ENCODE results near the gene TTC14.

TTC14 gene

DNA sequence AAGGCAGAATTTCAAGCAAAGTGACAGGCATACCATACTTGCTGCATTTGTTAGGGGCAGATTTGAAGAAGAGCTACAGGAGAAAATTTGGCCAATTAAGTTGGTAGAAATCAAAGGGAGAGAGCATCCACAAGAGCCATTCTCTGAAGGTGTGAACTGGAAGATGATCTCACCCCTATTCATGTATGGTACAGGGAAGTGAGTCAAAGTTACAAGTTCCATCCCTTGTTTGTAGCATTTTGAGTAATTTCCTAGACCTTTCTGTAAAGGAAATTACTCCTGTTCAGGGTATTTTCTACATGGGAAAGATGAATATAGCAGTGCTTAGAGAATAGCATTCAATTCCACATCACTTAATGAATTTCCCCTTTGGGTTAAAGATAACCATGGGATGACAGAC lies 28.4 kb downstream of the TTC14 start:
- Histone ChIP-seq H3K9me3 (ENCODE audit: control insufficient read depth, insufficient read depth, low read length) (no peaks in the 10 kb centered on the region), H3K27me3 (ENCODE audit: control insufficient read depth, low read length) (peaks cover 4% of the 10 kb centered on the region), H3K36me3 (ENCODE audit: control insufficient read depth, low read length) (no peaks in the 10 kb centered on the region; the same call in 1 of the 2 replicates), H3K4me1 (ENCODE audit: control insufficient read depth, low read length) (no peaks in the 10 kb centered on the region), H3K9me2 (replicated peaks; ENCODE audit: control insufficient read depth, low read length) (no peaks in the 10 kb centered on the region), H3K4me2 (ENCODE audit: low read length) (no peak overlapping the region), H3K4me3 (ENCODE audit: low read length) (no peak overlapping the region), H3K79me2 (ENCODE audit: control insufficient read depth, low read length) (no peaks in the 10 kb centered on the region), H3F3A (ENCODE audit: control insufficient read depth, insufficient read depth) (no peaks in the 10 kb centered on the region), H3K27ac (ENCODE audit: low read depth, low read length) (no peak overlapping the region), H4K20me1 (ENCODE audit: control insufficient read depth, insufficient read depth, low read depth, low read length) (no peaks in the 10 kb centered on the region)
- TF ChIP-seq CTCF (IDR thresholded peaks at IDR 0.05; ENCODE audit: low read depth, low read length, poor library complexity, severe bottlenecking) (no peak), EZH2phosphoT487 (IDR thresholded peaks at IDR 0.05; ENCODE audit: borderline replicate concordance, low read length) (no peak)

DNA sequence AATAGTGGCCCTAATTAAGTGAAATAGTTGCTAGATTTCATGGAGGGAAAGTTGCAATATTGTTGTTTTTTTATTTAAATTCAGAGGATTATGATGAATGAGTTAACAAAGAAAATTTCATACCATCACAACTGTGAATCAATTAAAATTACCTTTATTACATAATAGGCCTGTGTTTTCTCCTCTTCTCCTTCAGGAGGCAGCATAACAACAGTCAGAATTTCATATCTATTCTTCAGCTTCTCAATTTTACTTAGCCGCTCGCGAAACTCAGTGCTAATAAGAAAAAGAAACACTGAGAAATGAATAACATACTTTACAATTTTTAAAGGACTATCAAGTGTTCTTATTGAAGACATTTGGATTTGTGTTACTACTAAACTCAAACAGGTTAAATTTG lies 29.4 kb downstream of the TTC14 start:
- H3K27me3 ChIP-seq (ENCODE audit: control insufficient read depth, low read length): peaks cover 4% of the 10 kb centered on the region
- H3K79me2 ChIP-seq (ENCODE audit: control insufficient read depth, low read length): no peaks in the 10 kb centered on the region
- no peaks in the 10 kb centered on the region for H3F3A ChIP-seq (ENCODE audit: control insufficient read depth, insufficient read depth)
- H3K9me3 ChIP-seq (ENCODE audit: control insufficient read depth, insufficient read depth, low read length): no peaks in the 10 kb centered on the region
- no peaks in the 10 kb centered on the region for H3K9me2 ChIP-seq (replicated peaks; ENCODE audit: control insufficient read depth, low read length)
- no peaks in the 10 kb centered on the region for H4K20me1 ChIP-seq (ENCODE audit: control insufficient read depth, insufficient read depth, low read depth, low read length)
- H3K27ac ChIP-seq (ENCODE audit: low read depth, low read length): no peak overlapping the region
- TF ChIP-seq EZH2phosphoT487 (IDR thresholded peaks at IDR 0.05; ENCODE audit: borderline replicate concordance, low read length) (no peak), CTCF (IDR thresholded peaks at IDR 0.05; ENCODE audit: low read depth, low read length, poor library complexity, severe bottlenecking) (peak; percentile 24)
- no peak overlapping the region for H3K4me3 ChIP-seq (ENCODE audit: low read length)
- no peak overlapping the region for H3K4me2 ChIP-seq (ENCODE audit: low read length)
- H3K4me1 ChIP-seq (ENCODE audit: control insufficient read depth, low read length): no peaks in the 10 kb centered on the region
- H3K36me3 ChIP-seq (ENCODE audit: control insufficient read depth, low read length): no peaks in the 10 kb centered on the region; the same call in 1 of the 2 replicates

- no peaks in the 10 kb centered on the region for H3K9me2 ChIP-seq (replicated peaks; ENCODE audit: control insufficient read depth, low read length)
- no peaks in the 10 kb centered on the region for H3K9me3 ChIP-seq (ENCODE audit: control insufficient read depth, insufficient read depth, low read length)
- H4K20me1 ChIP-seq (ENCODE audit: control insufficient read depth, insufficient read depth, low read depth, low read length): no peaks in the 10 kb centered on the region
- H3K27me3 ChIP-seq (ENCODE audit: control insufficient read depth, low read length): peaks cover 4% of the 10 kb centered on the region
- H3K79me2 ChIP-seq (ENCODE audit: control insufficient read depth, low read length): no peaks in the 10 kb centered on the region
- no peaks in the 10 kb centered on the region for H3K36me3 ChIP-seq (ENCODE audit: control insufficient read depth, low read length)
- no peak overlapping the region for H3K4me2 ChIP-seq (ENCODE audit: low read length)
- H3F3A ChIP-seq (ENCODE audit: control insufficient read depth, insufficient read depth): no peaks in the 10 kb centered on the region
- H3K4me1 ChIP-seq (ENCODE audit: control insufficient read depth, low read length): no peaks in the 10 kb centered on the region
- TF ChIP-seq CTCF (IDR thresholded peaks at IDR 0.05; ENCODE audit: low read depth, low read length, poor library complexity, severe bottlenecking) (no peak), EZH2phosphoT487 (IDR thresholded peaks at IDR 0.05; ENCODE audit: borderline replicate concordance, low read length) (no peak)
- no peak overlapping the region for H3K27ac ChIP-seq (ENCODE audit: low read depth, low read length)
- no peak overlapping the region for H3K4me3 ChIP-seq (ENCODE audit: low read length)
Measured at GRCh38 chr3:180633722-180634121, 31.8 kb downstream of the TTC14 start.

All from DOHH2 (cell line).